ENCODE results near the gene COL27A1.

The COL27A1 gene

DNA sequence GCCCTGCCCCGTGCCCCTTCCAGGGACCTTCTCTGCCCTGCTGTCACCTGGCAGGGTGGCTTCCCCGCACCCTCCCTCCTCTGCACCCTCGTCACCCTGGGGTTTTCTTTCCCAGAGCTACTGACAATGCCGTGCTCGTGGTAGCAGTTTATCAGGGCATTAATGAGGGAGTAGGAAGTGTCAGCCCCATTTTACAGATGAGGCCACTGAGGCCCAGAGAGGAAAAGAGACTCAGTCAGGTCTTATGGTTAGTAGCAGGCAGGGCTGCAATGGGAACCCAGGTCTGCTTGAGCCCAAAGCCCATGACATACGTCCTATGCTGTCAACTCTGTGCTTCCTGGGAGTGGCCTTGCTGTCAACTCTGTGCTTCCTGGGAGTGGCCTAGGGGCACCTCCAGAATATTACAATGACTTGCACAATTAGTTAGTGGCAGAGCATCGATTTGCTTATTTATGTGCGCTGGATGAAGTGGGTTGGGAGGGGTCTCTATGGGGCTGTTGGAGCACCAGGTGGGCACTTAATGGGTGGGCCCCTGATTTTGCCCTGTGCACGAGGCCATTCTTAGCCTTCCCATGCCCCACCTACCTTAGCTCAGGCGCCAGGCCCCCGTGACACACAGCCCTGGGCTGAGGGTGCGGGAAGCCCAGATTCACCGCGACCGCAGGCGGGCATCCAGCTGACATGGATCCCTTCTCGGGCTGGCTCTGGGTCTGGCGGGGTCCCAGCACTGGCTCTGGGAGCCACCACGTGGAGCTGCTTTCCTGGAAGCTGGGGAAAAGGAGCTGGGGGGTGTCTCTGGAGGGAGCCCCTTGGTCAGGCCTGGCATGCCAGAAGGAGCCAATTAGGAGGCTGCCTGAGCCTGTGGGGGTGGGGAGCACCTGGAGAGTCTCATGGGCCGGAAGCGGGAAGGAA lies 85.6 kb downstream of the COL27A1 start:
- FAIRE-seq = no peak
- no peak for DNase-seq (ENCODE audit: insufficient read length)
- TF ChIP-seq POLR2A (IDR thresholded peaks at IDR 0.05; ENCODE audit: low read depth, low read length) (no peak), POLR2AphosphoS5 (IDR thresholded peaks at IDR 0.05; ENCODE audit: low read depth, low read length) (no peak), TAF1 (IDR thresholded peaks at IDR 0.05; ENCODE audit: borderline replicate concordance, low read depth, low read length) (no peak)

DNA sequence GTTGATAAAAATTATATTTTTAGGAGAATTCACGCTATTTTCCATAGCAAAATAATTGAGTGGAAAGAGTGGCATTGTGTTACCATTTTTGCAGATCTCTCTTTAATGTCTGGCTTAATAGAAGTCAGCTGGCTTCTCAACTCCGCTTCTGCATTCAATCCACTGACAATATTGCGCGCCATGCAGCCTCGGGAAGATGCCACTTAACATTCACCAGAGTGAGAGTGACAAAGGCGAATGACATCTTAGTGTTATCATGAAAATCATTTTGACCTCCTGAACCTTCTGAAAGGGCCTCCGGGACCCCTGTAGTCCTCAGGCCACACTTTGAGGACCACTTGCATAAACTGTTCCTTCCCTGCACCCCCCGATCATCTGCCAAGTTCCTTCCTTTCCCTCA lies 87.5 kb downstream of the COL27A1 start:
- FAIRE-seq (no peak), DNase-seq (ENCODE audit: insufficient read length) (no peak)
- no peak for TF ChIP-seq POLR2A (IDR thresholded peaks at IDR 0.05; ENCODE audit: low read depth, low read length)
- no peak for TF ChIP-seq POLR2AphosphoS5 (IDR thresholded peaks at IDR 0.05; ENCODE audit: low read depth, low read length)
- TF ChIP-seq TAF1 (IDR thresholded peaks at IDR 0.05; ENCODE audit: borderline replicate concordance, low read depth, low read length) = no peak

- TF ChIP-seq TAF1 (IDR thresholded peaks at IDR 0.05; ENCODE audit: borderline replicate concordance, low read depth, low read length) = no peak
- DNase-seq (ENCODE audit: insufficient read length) (no peak), FAIRE-seq (no peak)
Observed at GRCh38 chr9:114243240-114243639, 87.9 kb downstream of the COL27A1 start.

DNA sequence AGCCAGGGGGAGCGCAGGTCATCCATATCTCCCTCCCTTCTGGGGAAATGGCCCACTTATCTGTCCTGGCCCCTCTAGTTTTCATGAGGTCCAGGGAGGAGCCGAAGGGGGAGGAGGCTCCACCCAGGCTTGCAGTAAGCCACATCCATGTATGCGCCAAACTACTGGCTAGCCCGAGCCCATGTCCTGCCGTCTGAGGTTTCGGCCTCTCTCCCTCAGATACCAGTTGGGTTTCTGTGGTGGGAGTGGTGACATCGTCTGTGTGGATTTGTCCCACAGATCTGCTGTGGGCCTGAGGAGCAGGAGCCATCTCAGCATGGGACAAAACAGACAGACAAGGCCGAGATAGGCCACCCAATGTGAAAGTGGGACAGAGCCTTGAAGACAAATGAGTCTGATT lies 89.2 kb downstream of the COL27A1 start:
- DNase-seq (ENCODE audit: insufficient read length) = no peak
- TF ChIP-seq POLR2AphosphoS5 (IDR thresholded peaks at IDR 0.05; ENCODE audit: low read depth, low read length) = no peak
- TF ChIP-seq TAF1 (IDR thresholded peaks at IDR 0.05; ENCODE audit: borderline replicate concordance, low read depth, low read length) = no peak
- no peak for TF ChIP-seq POLR2A (IDR thresholded peaks at IDR 0.05; ENCODE audit: low read depth, low read length)
- no peak for FAIRE-seq

DNA sequence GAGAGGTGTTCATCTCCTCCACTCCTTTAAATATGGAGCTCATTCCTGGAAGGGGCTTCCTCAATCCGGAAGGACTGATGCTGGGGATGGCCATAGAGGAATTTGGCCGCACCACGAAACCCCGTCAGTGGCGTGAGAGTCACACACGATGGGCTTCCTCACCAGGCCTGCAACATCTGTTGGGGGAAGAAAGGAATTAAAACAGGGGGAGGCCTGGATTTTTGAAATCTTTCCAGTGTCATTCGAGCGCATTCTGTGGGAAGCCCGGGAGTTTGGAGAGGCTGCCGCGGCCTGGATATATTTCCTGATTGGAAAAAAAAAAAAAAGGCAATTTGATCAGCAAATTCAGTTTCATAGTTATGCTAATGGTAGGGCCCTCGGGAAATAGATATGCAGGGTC lies 91.2 kb downstream of the COL27A1 start:
- no peak for TF ChIP-seq POLR2A (IDR thresholded peaks at IDR 0.05; ENCODE audit: low read depth, low read length)
- TF ChIP-seq TAF1 (IDR thresholded peaks at IDR 0.05; ENCODE audit: borderline replicate concordance, low read depth, low read length) = no peak
- TF ChIP-seq POLR2AphosphoS5 (IDR thresholded peaks at IDR 0.05; ENCODE audit: low read depth, low read length) = no peak
- DNase-seq (ENCODE audit: insufficient read length) = no peak
- FAIRE-seq = no peak

GRCh38 chr9:114247077-114247476 lies 91.7 kb downstream of the COL27A1 start:
- no peak for DNase-seq (ENCODE audit: insufficient read length)
- FAIRE-seq = no peak
- TF ChIP-seq POLR2AphosphoS5 (IDR thresholded peaks at IDR 0.05; ENCODE audit: low read depth, low read length) (no peak), POLR2A (IDR thresholded peaks at IDR 0.05; ENCODE audit: low read depth, low read length) (no peak), TAF1 (IDR thresholded peaks at IDR 0.05; ENCODE audit: borderline replicate concordance, low read depth, low read length) (no peak)

GRCh38 chr9:114247491-114247890 lies 92.2 kb downstream of the COL27A1 start:
- TF ChIP-seq POLR2A (IDR thresholded peaks at IDR 0.05; ENCODE audit: low read depth, low read length) (no peak), POLR2AphosphoS5 (IDR thresholded peaks at IDR 0.05; ENCODE audit: low read depth, low read length) (no peak), TAF1 (IDR thresholded peaks at IDR 0.05; ENCODE audit: borderline replicate concordance, low read depth, low read length) (no peak)
- DNase-seq (ENCODE audit: insufficient read length) = no peak
- FAIRE-seq = no peak

- DNase-seq (ENCODE audit: insufficient read length) (no peak), FAIRE-seq (no peak)
- TF ChIP-seq POLR2A (IDR thresholded peaks at IDR 0.05; ENCODE audit: low read depth, low read length) (no peak), TAF1 (IDR thresholded peaks at IDR 0.05; ENCODE audit: borderline replicate concordance, low read depth, low read length) (no peak), POLR2AphosphoS5 (IDR thresholded peaks at IDR 0.05; ENCODE audit: low read depth, low read length) (no peak)
Observed at GRCh38 chr9:114248299-114248707, 93.0 kb downstream of the COL27A1 start.

DNA sequence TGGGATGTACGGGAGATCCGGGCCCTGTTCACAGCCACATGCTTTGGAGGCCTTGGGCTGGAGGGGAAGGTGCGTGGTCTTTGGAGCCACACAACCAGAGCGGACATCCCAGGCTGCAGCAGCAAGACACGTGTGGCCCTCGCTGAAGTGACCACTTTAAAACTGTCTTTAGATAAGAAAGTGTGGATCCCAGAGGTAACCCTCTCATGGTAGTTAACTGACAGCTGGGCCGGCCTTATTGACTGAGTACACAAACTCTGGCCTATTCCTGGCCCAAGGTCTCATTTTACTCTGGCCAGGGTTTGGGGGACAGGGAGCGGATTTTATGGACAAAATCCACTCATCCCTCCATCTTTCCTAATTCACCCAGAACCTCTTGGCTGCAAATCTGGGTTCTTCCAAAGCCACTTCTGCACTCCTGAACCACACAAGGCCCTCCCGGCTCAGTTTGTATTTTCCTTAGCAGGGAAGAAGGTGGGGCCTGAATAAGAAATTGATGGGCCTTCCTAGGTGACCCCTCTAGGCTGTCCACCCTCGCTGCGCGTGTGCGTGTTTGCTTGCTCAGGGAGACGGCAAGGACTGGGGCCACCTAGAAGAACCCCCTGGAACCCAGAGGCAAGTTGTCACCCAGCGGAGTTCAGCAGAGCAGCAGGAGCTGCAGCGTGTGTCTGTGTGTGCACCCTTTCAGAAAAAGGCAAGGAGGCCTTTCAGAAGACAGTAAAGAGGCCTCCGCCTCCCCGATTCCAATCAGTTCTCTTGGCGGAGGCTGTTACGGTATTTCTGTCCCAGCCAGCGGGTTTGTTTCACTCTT lies 94.3 kb downstream of the COL27A1 start:
- DNase-seq (ENCODE audit: insufficient read length) = no peak
- TF ChIP-seq POLR2A (IDR thresholded peaks at IDR 0.05; ENCODE audit: low read depth, low read length) (no peak), TAF1 (IDR thresholded peaks at IDR 0.05; ENCODE audit: borderline replicate concordance, low read depth, low read length) (no peak)
- no peak for FAIRE-seq

DNA sequence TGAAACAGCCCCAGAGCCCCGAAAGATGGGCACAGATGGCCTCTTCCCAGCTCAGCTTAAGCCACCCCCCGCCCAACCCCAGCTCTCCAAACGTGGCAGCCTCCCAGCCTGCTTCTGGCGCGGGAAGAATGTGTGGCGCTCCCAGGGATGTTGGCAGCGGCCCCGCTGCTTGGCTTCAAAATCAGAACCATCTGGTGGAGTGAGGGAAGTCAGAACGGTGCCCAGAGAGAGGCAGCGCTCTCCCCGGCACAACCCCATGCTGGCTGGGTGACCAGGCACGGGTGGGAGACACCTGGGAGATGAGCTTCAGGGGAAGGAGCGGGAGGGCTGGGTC lies 94.9 kb downstream of the COL27A1 start:
- DNase-seq (ENCODE audit: insufficient read length) = no peak
- no peak for FAIRE-seq
- no peak for TF ChIP-seq TAF1 (IDR thresholded peaks at IDR 0.05; ENCODE audit: borderline replicate concordance, low read depth, low read length)
- TF ChIP-seq POLR2AphosphoS5 (IDR thresholded peaks at IDR 0.05; ENCODE audit: low read depth, low read length) = no peak
- no peak for TF ChIP-seq POLR2A (IDR thresholded peaks at IDR 0.05; ENCODE audit: low read depth, low read length)

- TF ChIP-seq TAF1 (IDR thresholded peaks at IDR 0.05; ENCODE audit: borderline replicate concordance, low read depth, low read length) = no peak
- TF ChIP-seq POLR2A (IDR thresholded peaks at IDR 0.05; ENCODE audit: low read depth, low read length) = no peak
- TF ChIP-seq POLR2AphosphoS5 (IDR thresholded peaks at IDR 0.05; ENCODE audit: low read depth, low read length) = no peak
- FAIRE-seq (no peak), DNase-seq (ENCODE audit: insufficient read length) (no peak)
Observed at GRCh38 chr9:114250648-114251047, 95.3 kb downstream of the COL27A1 start.

DNA sequence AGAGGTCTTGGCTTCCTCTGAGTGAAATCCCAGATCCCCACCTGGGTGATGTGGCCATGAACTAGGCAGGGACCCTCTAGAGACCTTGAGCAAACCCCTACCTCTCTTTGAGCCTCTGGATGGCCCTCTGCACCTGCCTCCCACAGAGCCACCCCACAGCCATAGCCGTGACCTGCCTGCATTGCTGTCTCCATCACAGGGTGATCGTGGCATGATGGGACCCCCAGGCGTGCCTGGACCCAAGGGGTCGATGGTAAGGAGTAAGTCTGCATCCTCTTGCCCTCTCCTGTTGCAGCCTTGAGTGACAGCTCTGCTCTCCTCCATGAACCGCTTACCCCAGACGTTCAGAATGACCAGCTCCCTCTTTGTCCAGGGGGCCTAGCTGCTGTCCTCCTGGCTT lies 97.1 kb downstream of the COL27A1 start:
- no peak for FAIRE-seq
- no peak for DNase-seq (ENCODE audit: insufficient read length)
- TF ChIP-seq POLR2A (IDR thresholded peaks at IDR 0.05; ENCODE audit: low read depth, low read length) (no peak), TAF1 (IDR thresholded peaks at IDR 0.05; ENCODE audit: borderline replicate concordance, low read depth, low read length) (no peak), POLR2AphosphoS5 (IDR thresholded peaks at IDR 0.05; ENCODE audit: low read depth, low read length) (no peak)

All from GM12892 (cell line).